Loucy (cell line): Measurements from ENCODE around the gene EPHB1.

ENCODE experiments used
- H2AFZ ChIP-seq: fragments of 200-600 bp; sonication (generic); 2 replicates; pipeline ENCODE4 v1.6.0; 2016; ENCODE audit warnings: antibody characterized with exemption, mild to moderate bottlenecking, low read length, moderate library complexity
- H3F3A ChIP-seq: fragments of 200-600 bp; 2 replicates; pipeline ENCODE4 v1.6.0; 2016; ENCODE audit warnings: antibody characterized with exemption, low read depth, mild to moderate bottlenecking
- H3K27me3 ChIP-seq: fragments of 200-600 bp; sonication (generic); 2 replicates; pipeline ENCODE4 v1.6.1; 2014; ENCODE audit warnings: low read length, mild to moderate bottlenecking; ENCODE audit not compliant: insufficient read depth, poor library complexity, severe bottlenecking
- H3K36me3 ChIP-seq: fragments of 200-600 bp; sonication (generic); 2 replicates; pipeline ENCODE4 v1.6.1; 2016; ENCODE audit warnings: low read length; ENCODE audit not compliant: insufficient read depth
- H3K4me1 ChIP-seq: fragments of 200-600 bp; sonication (generic); 2 replicates; pipeline ENCODE4 v1.5.1; 2014; ENCODE audit warnings: low read length, mild to moderate bottlenecking; ENCODE audit not compliant: insufficient read depth, poor library complexity, severe bottlenecking
- H3K4me2 ChIP-seq: fragments of 200-600 bp; sonication (generic); 2 replicates; pipeline ENCODE4 v1.6.0; 2014; ENCODE audit warnings: antibody characterized with exemption, low read length, low read depth, mild to moderate bottlenecking; ENCODE audit not compliant: poor library complexity, severe bottlenecking
- H3K4me3 ChIP-seq: fragments of 200-600 bp; sonication (generic); 2 replicates; pipeline ENCODE4 v1.5.1; 2014; ENCODE audit warnings: low read length, mild to moderate bottlenecking, mixed read lengths; ENCODE audit not compliant: poor library complexity, severe bottlenecking
- H3K79me2 ChIP-seq: fragments of 200-600 bp; sonication (generic); 2 replicates; pipeline ENCODE4 v1.6.1; 2014; ENCODE audit warnings: low read length; ENCODE audit not compliant: insufficient read depth
- H3K9ac ChIP-seq: fragments of 200-600 bp; sonication (generic); 2 replicates; pipeline ENCODE4 v1.6.0; 2014; ENCODE audit warnings: mild to moderate bottlenecking, low read depth, low read length, moderate library complexity; ENCODE audit not compliant: poor library complexity, severe bottlenecking
- H3K9me2 ChIP-seq: fragments of 200-600 bp; sonication (generic); replicated peaks from 2 replicates; pipeline ENCODE4 v1.6.1; 2016; ENCODE audit warnings: low read depth, low read length, mixed read lengths
- H3K9me3 ChIP-seq: fragments of 200-600 bp; sonication (generic); 2 replicates; pipeline ENCODE4 v1.6.1; 2014; ENCODE audit warnings: mild to moderate bottlenecking, antibody characterized with exemption, low read length, low read depth; ENCODE audit not compliant: insufficient read depth
- H4K20me1 ChIP-seq: fragments of 200-600 bp; sonication (generic); 2 replicates; pipeline ENCODE4 v1.6.0; 2014; ENCODE audit warnings: antibody characterized with exemption, low read length, mild to moderate bottlenecking; ENCODE audit not compliant: insufficient read depth, poor library complexity, severe bottlenecking
- EZH2phosphoT487 ChIP-seq: fragments of 200-600 bp; IDR thresholded peaks from 2 replicates; pipeline ENCODE4 v1.6.1; 2018; ENCODE audit warnings: antibody characterized with exemption, mild to moderate bottlenecking, moderate library complexity, borderline replicate concordance
- TF ChIP-seq, protein P1 (sequence below): fragments of 200-600 bp; sonication (generic); conservative IDR thresholded peaks from 2 replicates; pipeline ENCODE4 v1.5.1; 2014; ENCODE audit warnings: mild to moderate bottlenecking, antibody characterized with exemption, low read length

The EPHB1 gene

DNA sequence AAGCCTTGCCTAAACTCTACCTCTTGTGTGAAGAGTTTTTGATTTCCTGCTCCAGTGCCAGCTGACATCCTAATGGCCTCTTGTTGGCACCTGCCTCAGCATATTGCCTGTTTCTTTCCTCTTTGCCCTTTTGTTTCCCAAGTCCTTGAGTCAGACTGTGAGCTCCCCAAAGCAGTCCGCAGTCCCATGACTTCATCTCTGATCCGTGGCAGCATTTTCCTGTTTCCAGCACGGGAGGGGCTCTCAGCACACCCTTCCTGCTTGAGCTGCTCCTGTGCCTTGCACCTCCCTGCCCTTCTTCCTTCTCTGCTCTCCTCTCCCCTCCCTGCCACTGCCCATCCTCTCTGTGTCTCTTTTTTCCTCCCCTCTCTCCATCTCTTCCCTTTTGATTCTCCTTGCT, 179.6 kb downstream of the EPHB1 start:
- H3K27me3 ChIP-seq, result no peaks in the 10 kb centered on the region
- H3K4me3 ChIP-seq, result no peak overlapping the region
- no peaks in the 10 kb centered on the region for H3F3A ChIP-seq
- H4K20me1 ChIP-seq, result no peaks in the 10 kb centered on the region
- H2AFZ ChIP-seq, result peak overlapping the region; percentile 48; the same call in 1 of the 2 replicates
- TF ChIP-seq, protein P1, sequence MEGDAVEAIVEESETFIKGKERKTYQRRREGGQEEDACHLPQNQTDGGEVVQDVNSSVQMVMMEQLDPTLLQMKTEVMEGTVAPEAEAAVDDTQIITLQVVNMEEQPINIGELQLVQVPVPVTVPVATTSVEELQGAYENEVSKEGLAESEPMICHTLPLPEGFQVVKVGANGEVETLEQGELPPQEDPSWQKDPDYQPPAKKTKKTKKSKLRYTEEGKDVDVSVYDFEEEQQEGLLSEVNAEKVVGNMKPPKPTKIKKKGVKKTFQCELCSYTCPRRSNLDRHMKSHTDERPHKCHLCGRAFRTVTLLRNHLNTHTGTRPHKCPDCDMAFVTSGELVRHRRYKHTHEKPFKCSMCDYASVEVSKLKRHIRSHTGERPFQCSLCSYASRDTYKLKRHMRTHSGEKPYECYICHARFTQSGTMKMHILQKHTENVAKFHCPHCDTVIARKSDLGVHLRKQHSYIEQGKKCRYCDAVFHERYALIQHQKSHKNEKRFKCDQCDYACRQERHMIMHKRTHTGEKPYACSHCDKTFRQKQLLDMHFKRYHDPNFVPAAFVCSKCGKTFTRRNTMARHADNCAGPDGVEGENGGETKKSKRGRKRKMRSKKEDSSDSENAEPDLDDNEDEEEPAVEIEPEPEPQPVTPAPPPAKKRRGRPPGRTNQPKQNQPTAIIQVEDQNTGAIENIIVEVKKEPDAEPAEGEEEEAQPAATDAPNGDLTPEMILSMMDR, result no peak
- TF ChIP-seq EZH2phosphoT487, result no peak
- no peaks in the 10 kb centered on the region for H3K9me2 ChIP-seq
- no peak overlapping the region for H3K4me2 ChIP-seq
- no peaks in the 10 kb centered on the region for H3K36me3 ChIP-seq
- H3K9me3 ChIP-seq, result no peaks in the 10 kb centered on the region
- no peak overlapping the region for H3K9ac ChIP-seq
- H3K79me2 ChIP-seq, result no peaks in the 10 kb centered on the region
- H3K4me1 ChIP-seq, result no peaks in the 10 kb centered on the region

DNA sequence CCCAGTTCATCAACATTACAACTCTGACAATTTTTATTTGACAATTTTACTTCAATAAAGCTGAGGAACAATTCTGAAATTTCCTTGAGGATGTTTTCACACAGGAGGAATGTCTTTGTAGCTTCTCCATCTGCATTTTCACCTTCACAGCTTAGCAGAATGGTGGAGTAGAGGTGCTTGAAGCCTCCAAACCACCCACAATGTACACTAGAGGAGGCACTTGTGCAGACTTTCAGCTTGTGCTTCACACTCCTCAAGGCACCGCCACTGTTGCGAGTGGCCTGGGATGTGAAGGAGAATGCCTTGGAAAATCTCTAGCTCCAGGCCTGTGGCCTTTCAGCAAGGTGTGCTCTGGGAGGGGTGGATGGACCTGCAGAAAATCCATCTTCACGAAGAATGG, 181.9 kb downstream of the EPHB1 start:
- Histone ChIP-seq H3K4me2 (no peak overlapping the region), H3K9me2 (no peaks in the 10 kb centered on the region), H3K79me2 (no peaks in the 10 kb centered on the region), H3K36me3 (no peaks in the 10 kb centered on the region), H3K4me3 (no peak overlapping the region), H3K9ac (no peak overlapping the region), H3K9me3 (no peaks in the 10 kb centered on the region), H3K27me3 (no peaks in the 10 kb centered on the region), H3K4me1 (no peaks in the 10 kb centered on the region), H2AFZ (no peak overlapping the region), H3F3A (no peaks in the 10 kb centered on the region), H4K20me1 (no peaks in the 10 kb centered on the region)
- TF ChIP-seq EZH2phosphoT487, result no peak
- TF ChIP-seq, protein P1, result no peak; the same call in 1 of the 2 replicates

DNA sequence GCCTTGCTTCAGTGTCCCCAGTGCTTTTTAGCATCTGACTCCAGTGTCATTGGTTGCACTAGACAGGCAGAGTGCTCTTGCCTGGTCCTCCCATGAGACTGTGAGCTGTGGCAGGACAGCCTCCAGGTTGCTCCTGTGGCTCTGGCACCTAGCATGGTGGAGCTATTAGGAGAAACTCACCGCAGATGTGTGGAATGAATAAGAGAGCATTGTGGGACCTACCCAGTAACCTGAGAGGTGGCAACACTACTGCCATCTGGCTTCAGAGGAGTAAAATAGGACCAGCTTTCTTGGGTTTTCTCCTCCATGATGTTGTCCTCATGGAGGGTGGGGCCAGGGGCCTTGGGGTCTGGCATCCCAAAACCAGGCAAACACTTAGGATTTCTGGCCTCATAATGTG, 183.6 kb downstream of the EPHB1 start:
- Histone ChIP-seq H3K79me2 (no peaks in the 10 kb centered on the region), H3K36me3 (no peaks in the 10 kb centered on the region), H3K9me3 (no peaks in the 10 kb centered on the region), H3K9me2 (no peaks in the 10 kb centered on the region), H4K20me1 (no peaks in the 10 kb centered on the region), H2AFZ (no peak overlapping the region), H3K4me2 (no peak overlapping the region), H3K27me3 (no peaks in the 10 kb centered on the region), H3K9ac (no peak overlapping the region), H3K4me3 (no peak overlapping the region), H3K4me1 (no peaks in the 10 kb centered on the region), H3F3A (no peaks in the 10 kb centered on the region)
- TF ChIP-seq, protein P1, result peak; percentile 31
- no peak for TF ChIP-seq EZH2phosphoT487
